Measurements from ENCODE around the gene YBX2.

DNA sequence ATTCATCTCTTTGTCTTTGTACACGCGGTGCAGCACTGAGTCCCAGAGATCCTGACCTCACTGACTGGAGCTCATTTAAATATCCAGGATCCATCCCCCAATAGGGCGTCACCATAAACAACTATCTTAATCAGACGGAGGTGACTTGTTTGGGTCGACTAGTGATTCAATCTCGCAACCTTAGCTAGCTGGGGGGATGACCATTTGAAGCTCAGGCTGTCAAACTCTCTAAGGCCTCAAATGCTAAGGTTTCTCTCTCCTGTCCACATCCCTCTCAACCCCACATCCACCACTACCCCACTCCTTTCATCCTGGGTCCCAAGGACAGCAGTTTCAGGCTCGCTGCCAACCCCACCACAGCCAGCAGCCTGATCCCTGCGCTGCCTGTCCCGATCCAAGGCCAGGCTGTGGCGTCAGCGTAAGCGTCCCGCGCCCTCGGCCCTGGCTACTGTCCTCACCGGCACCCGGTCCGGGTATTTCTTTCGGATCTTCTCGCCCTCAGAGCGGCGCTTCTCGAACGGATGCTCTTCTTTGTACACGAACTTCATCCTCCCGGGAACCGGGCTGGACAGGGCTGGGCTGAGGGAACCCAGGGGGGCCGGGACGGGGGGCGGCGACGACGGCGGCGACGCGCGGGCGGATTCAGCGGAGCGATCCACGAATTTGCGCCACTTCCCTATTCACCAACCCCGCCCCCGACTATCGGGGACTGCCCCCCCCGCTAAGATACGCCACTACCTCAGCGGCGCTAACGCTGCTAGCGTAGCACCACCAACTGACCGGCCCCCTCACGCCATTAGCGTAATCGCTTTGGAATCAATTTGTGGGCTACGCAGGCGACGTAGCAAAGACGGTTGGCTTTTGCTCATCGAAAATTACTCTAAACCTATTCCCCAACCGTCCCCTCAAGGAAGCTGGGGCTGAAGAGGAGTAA, 52.4 kb downstream of the YBX2 start, which contains the start of gene GABARAP:
- TF ChIP-seq, protein P1, sequence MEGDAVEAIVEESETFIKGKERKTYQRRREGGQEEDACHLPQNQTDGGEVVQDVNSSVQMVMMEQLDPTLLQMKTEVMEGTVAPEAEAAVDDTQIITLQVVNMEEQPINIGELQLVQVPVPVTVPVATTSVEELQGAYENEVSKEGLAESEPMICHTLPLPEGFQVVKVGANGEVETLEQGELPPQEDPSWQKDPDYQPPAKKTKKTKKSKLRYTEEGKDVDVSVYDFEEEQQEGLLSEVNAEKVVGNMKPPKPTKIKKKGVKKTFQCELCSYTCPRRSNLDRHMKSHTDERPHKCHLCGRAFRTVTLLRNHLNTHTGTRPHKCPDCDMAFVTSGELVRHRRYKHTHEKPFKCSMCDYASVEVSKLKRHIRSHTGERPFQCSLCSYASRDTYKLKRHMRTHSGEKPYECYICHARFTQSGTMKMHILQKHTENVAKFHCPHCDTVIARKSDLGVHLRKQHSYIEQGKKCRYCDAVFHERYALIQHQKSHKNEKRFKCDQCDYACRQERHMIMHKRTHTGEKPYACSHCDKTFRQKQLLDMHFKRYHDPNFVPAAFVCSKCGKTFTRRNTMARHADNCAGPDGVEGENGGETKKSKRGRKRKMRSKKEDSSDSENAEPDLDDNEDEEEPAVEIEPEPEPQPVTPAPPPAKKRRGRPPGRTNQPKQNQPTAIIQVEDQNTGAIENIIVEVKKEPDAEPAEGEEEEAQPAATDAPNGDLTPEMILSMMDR (IDR thresholded peaks at IDR 0.05) = no peak
- peak in 1 of 2 donors; percentile 74 for TF ChIP-seq POLR2A (IDR thresholded peaks at IDR 0.05)

All from thyroid gland (tissue), 4 donors.